ENCODE results near the gene SLC10A3.

The SLC10A3 gene

GRCh38 chrX:154460326-154460725, 30.1 kb downstream of the SLC10A3 start:
- ChIA-PET POLR2A (interaction anchor here (1.5 kb wide), 1 partner anchor 48 kb away, joined by 6 read pairs; no protein-coding TSS in a partner anchor), CTCF (no interaction called here)
- no peak for DNase-seq (ENCODE audit: extremely low spot score)
- no peak for TF ChIP-seq PKNOX1 (IDR thresholded peaks at IDR 0.05)
- no peak for TF ChIP-seq FOXA1 (IDR thresholded peaks at IDR 0.05)
- TF ChIP-seq ARNT (IDR thresholded peaks at IDR 0.05) = no peak
- TF ChIP-seq SP1 (IDR thresholded peaks at IDR 0.05) = no peak
- TF ChIP-seq ELF4 (IDR thresholded peaks at IDR 0.05) = no peak
- TF ChIP-seq FOXM1 (IDR thresholded peaks at IDR 0.05; ENCODE audit: borderline replicate concordance) = no peak
- TF ChIP-seq CTBP1 (IDR thresholded peaks at IDR 0.05; ENCODE audit: borderline replicate concordance) = no peak
- no peak for TF ChIP-seq HDGF (IDR thresholded peaks at IDR 0.05; ENCODE audit: borderline replicate concordance)
- TF ChIP-seq L3MBTL2 (conservative IDR thresholded peaks at IDR 0.05) = no peak
- no peak for TF ChIP-seq SUZ12 (IDR thresholded peaks at IDR 0.05)
- no peak for TF ChIP-seq BHLHE40 (IDR thresholded peaks at IDR 0.05; ENCODE audit: borderline replicate concordance)
- TF ChIP-seq TARDBP (IDR thresholded peaks at IDR 0.05) = no peak
- no peak for TF ChIP-seq ZNF384 (IDR thresholded peaks at IDR 0.05)
- TF ChIP-seq LEF1 (IDR thresholded peaks at IDR 0.05; ENCODE audit: borderline replicate concordance) = no peak
- no peak for TF ChIP-seq FOXK2 (IDR thresholded peaks at IDR 0.05)
- no peak for TF ChIP-seq NFRKB (IDR thresholded peaks at IDR 0.05)

GRCh38 chrX:154459832-154460231, 30.6 kb downstream of the SLC10A3 start:
- POLR2A ChIA-PET = interaction anchor here (1.0 to 1.5 kb wide), 3 partner anchors 13 to 48 kb away, joined by 4 to 7 read pairs (median 6); partner anchors contain the start of gene SLC10A3
- CTCF ChIA-PET = no interaction called here
- TF ChIP-seq SP1 (IDR thresholded peaks at IDR 0.05) (no peak), NFRKB (IDR thresholded peaks at IDR 0.05) (no peak), SUZ12 (IDR thresholded peaks at IDR 0.05) (no peak), ELF4 (IDR thresholded peaks at IDR 0.05) (no peak), HDGF (IDR thresholded peaks at IDR 0.05; ENCODE audit: borderline replicate concordance) (no peak), CTBP1 (IDR thresholded peaks at IDR 0.05; ENCODE audit: borderline replicate concordance) (no peak), ZNF384 (IDR thresholded peaks at IDR 0.05) (no peak), TARDBP (IDR thresholded peaks at IDR 0.05) (no peak), L3MBTL2 (conservative IDR thresholded peaks at IDR 0.05) (no peak), FOXK2 (IDR thresholded peaks at IDR 0.05) (no peak), PKNOX1 (IDR thresholded peaks at IDR 0.05) (no peak), LEF1 (IDR thresholded peaks at IDR 0.05; ENCODE audit: borderline replicate concordance) (no peak), BHLHE40 (IDR thresholded peaks at IDR 0.05; ENCODE audit: borderline replicate concordance) (no peak), FOXM1 (IDR thresholded peaks at IDR 0.05; ENCODE audit: borderline replicate concordance) (no peak), FOXA1 (IDR thresholded peaks at IDR 0.05) (no peak), ARNT (IDR thresholded peaks at IDR 0.05) (no peak)
- DNase-seq (ENCODE audit: extremely low spot score) = no peak

GRCh38 chrX:154458954-154459778, 31.3 kb downstream of the SLC10A3 start:
- DNase-seq (ENCODE audit: extremely low spot score) = no peak
- ChIA-PET POLR2A (interaction anchor here (0.8 to 1.9 kb wide), 6 partner anchors 13 to 57 kb away, joined by 3 to 7 read pairs (median 5); partner anchors contain the start of genes FAM3A, FAM50A, SLC10A3 and UBL4A), CTCF (no interaction called here)
- no peak for TF ChIP-seq HDGF (IDR thresholded peaks at IDR 0.05; ENCODE audit: borderline replicate concordance)
- TF ChIP-seq FOXA1 (IDR thresholded peaks at IDR 0.05) = no peak
- TF ChIP-seq PKNOX1 (IDR thresholded peaks at IDR 0.05) = no peak
- TF ChIP-seq FOXM1 (IDR thresholded peaks at IDR 0.05; ENCODE audit: borderline replicate concordance) = no peak
- TF ChIP-seq LEF1 (IDR thresholded peaks at IDR 0.05; ENCODE audit: borderline replicate concordance) = no peak
- TF ChIP-seq SP1 (IDR thresholded peaks at IDR 0.05) = no peak
- no peak for TF ChIP-seq ARNT (IDR thresholded peaks at IDR 0.05)
- TF ChIP-seq NFRKB (IDR thresholded peaks at IDR 0.05) = no peak

- DNase-seq (ENCODE audit: extremely low spot score) = peak; percentile 71
- 0 out of 2 replicates have a peak, but pooled peaks have one; percentile 62 for TF ChIP-seq FOXM1 (IDR thresholded peaks at IDR 0.05; ENCODE audit: borderline replicate concordance)
- TF ChIP-seq SP1 (IDR thresholded peaks at IDR 0.05) = no peak
- no peak for TF ChIP-seq FOXA1 (IDR thresholded peaks at IDR 0.05)
- ChIA-PET POLR2A (interaction anchor here (0.6 to 1.9 kb wide), 7 partner anchors 14 to 58 kb away, joined by 3 to 7 read pairs (median 4); partner anchors contain the start of genes FAM3A, FAM50A, SLC10A3 and UBL4A), CTCF (interaction anchor here (0.7 kb wide), 1 partner anchor 92 kb away, joined by 3 read pairs; no protein-coding TSS in a partner anchor)
Measured at GRCh38 chrX:154458116-154458953, 32.1 kb downstream of the SLC10A3 start, which contains the start of gene PLXNA3. Gene PLXNA3, plus strand, starts transcription at chrX:154458281. Its CDS starts 1,903 bp downstream, at chrX:154460184.

GRCh38 chrX:154457491-154458115, 32.8 kb downstream of the SLC10A3 start:
- peak; percentile 62 for DNase-seq (ENCODE audit: extremely low spot score)
- ChIA-PET CTCF (interaction anchor here (0.7 kb wide), 1 partner anchor 93 kb away, joined by 3 read pairs; no protein-coding TSS in a partner anchor), POLR2A (interaction anchor here (0.6 to 1.9 kb wide), 4 partner anchors 13 to 59 kb away, joined by 3 to 5 read pairs (median 4); partner anchors contain the start of gene FAM3A)

More at GRCh38 chrX:154457491-154458115, 32.8 kb downstream of the SLC10A3 start:
- TF ChIP-seq TARDBP (IDR thresholded peaks at IDR 0.05) (no peak), LEF1 (IDR thresholded peaks at IDR 0.05; ENCODE audit: borderline replicate concordance) (no peak), CTBP1 (IDR thresholded peaks at IDR 0.05; ENCODE audit: borderline replicate concordance) (no peak), FOXM1 (IDR thresholded peaks at IDR 0.05; ENCODE audit: borderline replicate concordance) (no peak), BHLHE40 (IDR thresholded peaks at IDR 0.05; ENCODE audit: borderline replicate concordance) (no peak), L3MBTL2 (conservative IDR thresholded peaks at IDR 0.05) (no peak), NFRKB (IDR thresholded peaks at IDR 0.05) (no peak), FOXA1 (IDR thresholded peaks at IDR 0.05) (no peak), FOXK2 (IDR thresholded peaks at IDR 0.05) (no peak), SP1 (IDR thresholded peaks at IDR 0.05) (no peak), ARNT (IDR thresholded peaks at IDR 0.05) (no peak), ZNF384 (IDR thresholded peaks at IDR 0.05) (no peak), PKNOX1 (IDR thresholded peaks at IDR 0.05) (no peak), HDGF (IDR thresholded peaks at IDR 0.05; ENCODE audit: borderline replicate concordance) (no peak), SUZ12 (IDR thresholded peaks at IDR 0.05) (no peak), ELF4 (IDR thresholded peaks at IDR 0.05) (no peak)

All from HEK293T (cell line).